H1 (cell line): ENCODE measurements around the gene PGPEP1. TPM values are rescaled to one million over a fixed set of nuclear protein-coding genes. Genes with fewer than 3 reads are reported as not detected.

Experiments used
- CREB1 ChIP-seq: IDR thresholded peaks from 2 replicates; pipeline ENCODE4 v1.6.1; 2012; ENCODE audit warnings: inconsistent platforms
- CTBP2 ChIP-seq: IDR thresholded peaks from 2 replicates; pipeline ENCODE4 v1.7.0; 2011; ENCODE audit warnings: borderline replicate concordance, mild to moderate bottlenecking, moderate library complexity, mixed read lengths, low read length; ENCODE audit not compliant: insufficient read depth, insufficient read length
- EGR1 ChIP-seq: IDR thresholded peaks from 2 replicates; pipeline ENCODE4 v1.6.1; 2011; ENCODE audit warnings: low read depth, low read length, borderline replicate concordance
- EZH2 ChIP-seq: fragments of 200-600 bp; sonication (generic); IDR thresholded peaks from 2 replicates; pipeline ENCODE4 v1.7.1; 2012; ENCODE audit warnings: low read depth, mild to moderate bottlenecking, moderate library complexity, low read length, inconsistent platforms; ENCODE audit not compliant: severe bottlenecking
- GABPA ChIP-seq: IDR thresholded peaks from 2 replicates; pipeline ENCODE4 v1.6.1; 2011; ENCODE audit warnings: mild to moderate bottlenecking, low read length, moderate library complexity, borderline replicate concordance; ENCODE audit not compliant: insufficient read depth
- HDAC2 ChIP-seq, 2 experiments: fragments of 300-600 bp in 1 of 2; sonication (generic) in 1 of 2; IDR thresholded peaks; 2 replicates each; pipeline ENCODE4 v1.6.1; 2011 to 2012; ENCODE audit warnings: low read depth in 2 of 2, low read length in 2 of 2, mild to moderate bottlenecking in 2 of 2, moderate library complexity in 2 of 2, borderline replicate concordance in 1 of 2, inconsistent platforms in 1 of 2
- PHF8 ChIP-seq: fragments of 200-600 bp; sonication (generic); conservative IDR thresholded peaks from 2 replicates; pipeline ENCODE4 v1.7.1; 2012; ENCODE audit warnings: low read depth, mild to moderate bottlenecking, inconsistent platforms, low read length, moderate library complexity
- POLR2A ChIP-seq, 2 experiments: IDR thresholded peaks; 1 replicate in 1 of 2; 2 replicates in 1 of 2; pipeline ENCODE4 v1.6.1; 2011; ENCODE audit warnings: low read depth in 2 of 2, low read length in 2 of 2, mild to moderate bottlenecking in 2 of 2; ENCODE audit errors: control extremely low read depth in 1 of 2
- RNF2 ChIP-seq: fragments of 200-900, 300-1000 bp; sonication (generic); IDR thresholded peaks from 2 replicates; pipeline ENCODE4 v1.7.1; 2016; ENCODE audit warnings: borderline replicate concordance, low read depth, mild to moderate bottlenecking, antibody characterized with exemption, low read length; ENCODE audit not compliant: poor library complexity, severe bottlenecking; ENCODE audit errors: missing control alignments
- SIX5 ChIP-seq: IDR thresholded peaks from 2 replicates; pipeline ENCODE4 v1.6.1; 2011; ENCODE audit warnings: mild to moderate bottlenecking, low read depth, low read length
- SP1 ChIP-seq: IDR thresholded peaks from 2 replicates; pipeline ENCODE4 v1.6.1; 2011; ENCODE audit warnings: low read depth, low read length
- SP4 ChIP-seq: IDR thresholded peaks from 2 replicates; pipeline ENCODE4 v1.6.1; 2012; ENCODE audit warnings: low read length, inconsistent platforms
- TAF7 ChIP-seq: optimal IDR thresholded peaks from 2 replicates; pipeline ENCODE3; 2011; ENCODE audit warnings: low read depth, mild to moderate bottlenecking, inconsistent platforms, low read length, moderate library complexity, borderline replicate concordance
- TBP ChIP-seq: IDR thresholded peaks from 2 replicates; pipeline ENCODE4 v1.6.1; 2011; ENCODE audit warnings: low read depth, low read length, improper control_type of control experiment
- TEAD4 ChIP-seq: IDR thresholded peaks from 2 replicates; pipeline ENCODE4 v1.6.1; 2012; ENCODE audit warnings: low read depth, low read length, inconsistent platforms, mixed read lengths
- YY1 ChIP-seq: IDR thresholded peaks from 2 replicates; pipeline ENCODE4 v1.6.1; 2011; ENCODE audit warnings: low read depth, mild to moderate bottlenecking, low read length
- polyA plus RNA-seq, 7 experiments: library from polyadenylated mRNA; depleted of rRNA in 3 of 7; stranded (reverse) in 5 of 7; unstranded in 2 of 7; fragments of >200 nt in 5 of 7; fragments of 200-250 nt in 2 of 7; gene quantifications; 1 replicate in 5 of 7; 2 replicates in 1 of 7; 4 replicates in 1 of 7; pipeline versions ENCODE4 v1.2.1 to v1.2.3, GENCODE V29; 2011 to 2013; ENCODE audit warnings: missing spikeins in 2 of 7, mixed read lengths in 2 of 7
- total RNA-seq: library from RNA; stranded (reverse); fragmentation: NEBNext Ultra II Directional; extraction: Animal tissue kit (Norgen Biotek cat#: 25700); gene quantifications from 2 replicates; pipeline ENCODE4 v1.2.1, GENCODE V29; 2021
- TF ChIP-seq, protein P1 (sequence below): IDR thresholded peaks from 2 replicates; pipeline ENCODE4 v1.6.1; 2012; ENCODE audit warnings: inconsistent platforms
- TF ChIP-seq, protein P2 (sequence below): IDR thresholded peaks from 2 replicates; pipeline ENCODE4 v1.6.1; 2011; ENCODE audit warnings: low read depth, mild to moderate bottlenecking, low read length; ENCODE audit not compliant: insufficient read depth
- TF ChIP-seq, protein P3 (sequence below), 3 experiments: IDR thresholded peaks; 1 replicate in 2 of 3; 2 replicates in 1 of 3; pipeline versions ENCODE4 v1.5.1 to v1.6.1; 2011; ENCODE audit warnings: low read length in 3 of 3, mild to moderate bottlenecking in 3 of 3, inconsistent platforms in 2 of 3, low read depth in 1 of 3, moderate library complexity in 1 of 3; ENCODE audit not compliant: insufficient read depth in 1 of 3; ENCODE audit errors: control extremely low read depth in 1 of 3

The PGPEP1 gene
- total and polyA plus RNA-seq, 2 of the 8 experiments (the other 6 are each of a cell fraction or from before 2014, with no cell fraction given), result 17.0 to 33.4 TPM

DNA sequence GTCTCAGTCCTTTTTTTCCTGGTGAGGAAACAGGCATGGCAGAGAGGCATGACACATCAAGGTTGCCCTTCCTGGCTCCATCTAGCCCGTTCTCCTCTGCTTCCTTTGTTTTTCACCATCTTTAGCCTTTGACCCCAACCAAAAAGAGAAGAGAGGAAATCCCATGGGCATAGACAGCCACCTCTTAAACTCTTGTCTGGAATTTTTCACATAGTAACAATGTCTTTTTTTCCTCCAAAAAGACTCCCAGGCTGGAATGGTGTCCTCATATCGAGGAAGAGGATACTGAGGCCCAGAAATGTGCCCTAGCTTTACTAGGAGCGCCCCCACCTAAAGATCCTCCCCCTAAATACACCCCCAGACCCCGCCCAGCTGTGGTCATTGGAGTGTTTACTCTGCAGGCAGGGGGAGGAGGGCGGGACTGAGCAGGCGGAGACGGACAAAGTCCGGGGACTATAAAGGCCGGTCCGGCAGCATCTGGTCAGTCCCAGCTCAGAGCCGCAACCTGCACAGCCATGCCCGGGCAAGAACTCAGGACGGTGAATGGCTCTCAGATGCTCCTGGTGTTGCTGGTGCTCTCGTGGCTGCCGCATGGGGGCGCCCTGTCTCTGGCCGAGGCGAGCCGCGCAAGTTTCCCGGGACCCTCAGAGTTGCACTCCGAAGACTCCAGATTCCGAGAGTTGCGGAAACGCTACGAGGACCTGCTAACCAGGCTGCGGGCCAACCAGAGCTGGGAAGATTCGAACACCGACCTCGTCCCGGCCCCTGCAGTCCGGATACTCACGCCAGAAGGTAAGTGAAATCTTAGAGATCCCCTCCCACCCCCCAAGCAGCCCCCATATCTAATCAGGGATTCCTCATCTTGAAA, 45.5 kb downstream of the PGPEP1 start, which contains the start of gene GDF15 (continued):
- TF ChIP-seq RNF2 (no peak), SP1 (no peak), YY1 (peak; percentile 59; the same call in 1 of the 2 replicates), PHF8 (no peak), GABPA (peak; percentile 39; the same call in 1 of the 2 replicates), SP4 (no peak), SIX5 (no peak), CREB1 (peak; percentile 61), TAF7 (peak; percentile 33), TEAD4 (0 out of 2 replicates have a peak, but pooled peaks have one; percentile 6), TBP (peak; percentile 79), EGR1 (no peak), POLR2A (IDR thresholded peaks at IDR 0.05; ENCODE audit: control extremely low read depth in 1 of 2, low read depth in 2 of 2, low read length in 2 of 2) (peak in 1 of 2 experiments; percentile 74; a peak in 2 of 3 replicates), CTBP2 (no peak), HDAC2 (IDR thresholded peaks at IDR 0.05; ENCODE audit: borderline replicate concordance in 1 of 2, low read depth in 2 of 2, low read length in 2 of 2) (0 out of 4 replicates have a peak, but pooled peaks of 1 of the 2 experiments have one; percentile 19), EZH2 (no peak)
- TF ChIP-seq, protein P1, sequence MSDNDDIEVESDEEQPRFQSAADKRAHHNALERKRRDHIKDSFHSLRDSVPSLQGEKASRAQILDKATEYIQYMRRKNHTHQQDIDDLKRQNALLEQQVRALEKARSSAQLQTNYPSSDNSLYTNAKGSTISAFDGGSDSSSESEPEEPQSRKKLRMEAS, result peak; percentile 64; the same call in 1 of the 2 replicates
- TF ChIP-seq, protein P2, sequence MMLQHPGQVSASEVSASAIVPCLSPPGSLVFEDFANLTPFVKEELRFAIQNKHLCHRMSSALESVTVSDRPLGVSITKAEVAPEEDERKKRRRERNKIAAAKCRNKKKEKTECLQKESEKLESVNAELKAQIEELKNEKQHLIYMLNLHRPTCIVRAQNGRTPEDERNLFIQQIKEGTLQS, result no peak
- TF ChIP-seq, protein P3, sequence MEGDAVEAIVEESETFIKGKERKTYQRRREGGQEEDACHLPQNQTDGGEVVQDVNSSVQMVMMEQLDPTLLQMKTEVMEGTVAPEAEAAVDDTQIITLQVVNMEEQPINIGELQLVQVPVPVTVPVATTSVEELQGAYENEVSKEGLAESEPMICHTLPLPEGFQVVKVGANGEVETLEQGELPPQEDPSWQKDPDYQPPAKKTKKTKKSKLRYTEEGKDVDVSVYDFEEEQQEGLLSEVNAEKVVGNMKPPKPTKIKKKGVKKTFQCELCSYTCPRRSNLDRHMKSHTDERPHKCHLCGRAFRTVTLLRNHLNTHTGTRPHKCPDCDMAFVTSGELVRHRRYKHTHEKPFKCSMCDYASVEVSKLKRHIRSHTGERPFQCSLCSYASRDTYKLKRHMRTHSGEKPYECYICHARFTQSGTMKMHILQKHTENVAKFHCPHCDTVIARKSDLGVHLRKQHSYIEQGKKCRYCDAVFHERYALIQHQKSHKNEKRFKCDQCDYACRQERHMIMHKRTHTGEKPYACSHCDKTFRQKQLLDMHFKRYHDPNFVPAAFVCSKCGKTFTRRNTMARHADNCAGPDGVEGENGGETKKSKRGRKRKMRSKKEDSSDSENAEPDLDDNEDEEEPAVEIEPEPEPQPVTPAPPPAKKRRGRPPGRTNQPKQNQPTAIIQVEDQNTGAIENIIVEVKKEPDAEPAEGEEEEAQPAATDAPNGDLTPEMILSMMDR (IDR thresholded peaks at IDR 0.05; ENCODE audit: control extremely low read depth in 1 of 3, insufficient read depth in 1 of 3, low read depth in 1 of 3, low read length in 3 of 3), result peak; percentile 84 to 93 (median 89)
